HepG2 (cell line): ENCODE measurements around the gene VSX1. TPM values are rescaled to one million over a fixed set of nuclear protein-coding genes. Genes with fewer than 3 reads are reported as not detected.

Experiments
- ARNT ChIP-seq: fragments of 450-650 bp; IDR thresholded peaks from 2 replicates; pipeline ENCODE4 v1.6.1; 2017
- FLYWCH1 ChIP-seq: sonication (generic); formaldehyde crosslinking; IDR thresholded peaks from 2 replicates; pipeline ENCODE4 v1.8.1; 2023; ENCODE audit warnings: mild to moderate bottlenecking, missing genetic modification reagents
- GLI4 ChIP-seq: sonication (generic); formaldehyde crosslinking; IDR thresholded peaks from 2 replicates; pipeline ENCODE4 v1.5.1; 2020; ENCODE audit warnings: missing genetic modification reagents, mild to moderate bottlenecking, moderate library complexity, borderline replicate concordance
- GPN1 ChIP-seq: sonication (generic); formaldehyde crosslinking; IDR thresholded peaks from 2 replicates; pipeline ENCODE4 v1.5.1; 2020; ENCODE audit warnings: missing genetic modification reagents, borderline replicate concordance
- HOXA7 ChIP-seq: sonication (generic); formaldehyde crosslinking; IDR thresholded peaks from 2 replicates; pipeline ENCODE4 v1.8.1; 2022; ENCODE audit warnings: mild to moderate bottlenecking, missing genetic modification reagents, moderate library complexity
- MYC ChIP-seq: sonication (generic); formaldehyde crosslinking; IDR thresholded peaks from 2 replicates; pipeline ENCODE4 v1.9.0; 2021; ENCODE audit warnings: missing genetic modification reagents, borderline replicate concordance
- PRDM10 ChIP-seq: sonication (generic); formaldehyde crosslinking; IDR thresholded peaks from 2 replicates; pipeline ENCODE4 v1.4.0; 2020; ENCODE audit warnings: low read depth, missing genetic modification reagents
- REPIN1 ChIP-seq: sonication (generic); formaldehyde crosslinking; IDR thresholded peaks from 2 replicates; pipeline ENCODE4 v1.8.0; 2022; ENCODE audit warnings: missing genetic modification reagents, low read depth, mild to moderate bottlenecking, borderline replicate concordance
- TFDP1 ChIP-seq: IDR thresholded peaks from 2 replicates; pipeline ENCODE4 v1.6.1; 2016; ENCODE audit warnings: missing compliant biosample characterization, missing genetic modification reagents, borderline replicate concordance
- TOE1 ChIP-seq: sonication (generic); formaldehyde crosslinking; IDR thresholded peaks from 2 replicates; pipeline ENCODE4 v1.4.0; 2020; ENCODE audit warnings: mild to moderate bottlenecking, missing genetic modification reagents
- ZNF12 ChIP-seq: sonication (generic); formaldehyde crosslinking; IDR thresholded peaks from 2 replicates; pipeline ENCODE4 v1.5.0; 2020; ENCODE audit warnings: missing genetic modification reagents
- ZNF512 ChIP-seq: sonication (generic); formaldehyde crosslinking; IDR thresholded peaks from 2 replicates; pipeline ENCODE4 v1.4.0; 2020; ENCODE audit warnings: mild to moderate bottlenecking, missing genetic modification reagents
- ZNF557 ChIP-seq: sonication (generic); formaldehyde crosslinking; IDR thresholded peaks from 2 replicates; pipeline ENCODE4 v1.4.0; 2020; ENCODE audit warnings: missing genetic modification reagents
- ZNF691 ChIP-seq: sonication (generic); formaldehyde crosslinking; IDR thresholded peaks from 2 replicates; pipeline ENCODE4 v1.4.0; 2020; ENCODE audit warnings: missing genetic modification reagents, low read depth, mild to moderate bottlenecking, borderline replicate concordance
- polyA plus RNA-seq, 8 experiments: library from polyadenylated mRNA; depleted of rRNA in 3 of 8; stranded (reverse) in 7 of 8; unstranded in 1 of 8; fragments of >200 nt; fragmentation: Illumina TruSeq in 4 of 8; extraction: Trizol in 4 of 8; gene quantifications; 2 replicates each; pipeline versions ENCODE4 v1.2.1 to v1.2.3, GENCODE V29; 2011 to 2016; ENCODE audit warnings: low read depth in 4 of 8, missing spikeins in 1 of 8, mixed read lengths in 1 of 8; ENCODE audit not compliant: insufficient read depth in 1 of 8
- total RNA-seq, 5 experiments: library from RNA; depleted of rRNA; stranded (reverse); fragments of >200 nt; fragmentation: Illumina TruSeq; extraction: Trizol; gene quantifications; 2 replicates each; pipeline ENCODE4 v1.2.3, GENCODE V29; 2016; ENCODE audit warnings: low read depth in 1 of 5

Gene VSX1
- total and polyA plus RNA-seq, 2 of the 13 experiments (the other 11 are each of a cell fraction or from before 2014, with no cell fraction given), result 0.04 TPM; not detected in 1

GRCh38 chr20:25077610-25078169, 4.3 kb downstream of the VSX1 start (continued):
- no peak for TF ChIP-seq ZNF512 (CRISPR knock-in tag)
- TF ChIP-seq ZNF691 (CRISPR knock-in tag), result 0 out of 2 replicates have a peak, but pooled peaks have one; percentile 32
- TF ChIP-seq FLYWCH1 (CRISPR knock-in tag), result no peak
- TF ChIP-seq HOXA7 (CRISPR knock-in tag), result no peak
- no peak for TF ChIP-seq GLI4 (CRISPR knock-in tag)
- TF ChIP-seq ZNF12, result no peak
- TF ChIP-seq ARNT, result no peak
- TF ChIP-seq ZNF557 (CRISPR knock-in tag), result 0 out of 2 replicates have a peak, but pooled peaks have one; percentile 14
- TF ChIP-seq PRDM10 (CRISPR knock-in tag), result no peak
- TF ChIP-seq GPN1 (CRISPR knock-in tag), result no peak
- peak; percentile 51; the same call in 1 of the 2 replicates for TF ChIP-seq MYC (CRISPR knock-in tag)
- no peak for TF ChIP-seq TOE1 (CRISPR knock-in tag)
- TF ChIP-seq REPIN1 (CRISPR knock-in tag), result no peak
- peak; percentile 47; the same call in 1 of the 2 replicates for TF ChIP-seq TFDP1 (CRISPR knock-in tag)
